Mononuclear cell (primary cell): ENCODE results near the gene NXPH3. TPM values are rescaled to one million over a fixed set of nuclear protein-coding genes. Genes with fewer than 3 reads are reported as not detected.
"Not testable (repeated sequence)": the region's sequence is repeated elsewhere in the genome, so short reads cannot be mapped to it uniquely, and the experiment has no call there.

ENCODE experiments used
- H3K27me3 ChIP-seq: 2 replicates; pipeline ENCODE4 v1.6.0; 2011; ENCODE audit warnings: low read length, control low read depth; ENCODE audit not compliant: insufficient read depth
- H3K4me1 ChIP-seq: 2 replicates; pipeline ENCODE4 v1.5.1; 2011; ENCODE audit warnings: mild to moderate bottlenecking, low read length, control low read depth; ENCODE audit not compliant: insufficient read depth
- H3K4me3 ChIP-seq: 2 replicates; pipeline ENCODE4 v1.5.1; 2011; ENCODE audit warnings: mild to moderate bottlenecking, low read length, moderate library complexity
- H3K9me3 ChIP-seq: 2 replicates; pipeline ENCODE4 v1.5.1; 2011; ENCODE audit warnings: low read depth, mild to moderate bottlenecking, control low read depth, low read length
- total RNA-seq: library from RNA; depleted of rRNA; stranded (reverse); fragments of >200 nt; gene quantifications from one replicate; pipeline ENCODE4 v1.2.3, GENCODE V29; 2012

NXPH3 gene
- total RNA-seq, 1 donor = not detected

DNA sequence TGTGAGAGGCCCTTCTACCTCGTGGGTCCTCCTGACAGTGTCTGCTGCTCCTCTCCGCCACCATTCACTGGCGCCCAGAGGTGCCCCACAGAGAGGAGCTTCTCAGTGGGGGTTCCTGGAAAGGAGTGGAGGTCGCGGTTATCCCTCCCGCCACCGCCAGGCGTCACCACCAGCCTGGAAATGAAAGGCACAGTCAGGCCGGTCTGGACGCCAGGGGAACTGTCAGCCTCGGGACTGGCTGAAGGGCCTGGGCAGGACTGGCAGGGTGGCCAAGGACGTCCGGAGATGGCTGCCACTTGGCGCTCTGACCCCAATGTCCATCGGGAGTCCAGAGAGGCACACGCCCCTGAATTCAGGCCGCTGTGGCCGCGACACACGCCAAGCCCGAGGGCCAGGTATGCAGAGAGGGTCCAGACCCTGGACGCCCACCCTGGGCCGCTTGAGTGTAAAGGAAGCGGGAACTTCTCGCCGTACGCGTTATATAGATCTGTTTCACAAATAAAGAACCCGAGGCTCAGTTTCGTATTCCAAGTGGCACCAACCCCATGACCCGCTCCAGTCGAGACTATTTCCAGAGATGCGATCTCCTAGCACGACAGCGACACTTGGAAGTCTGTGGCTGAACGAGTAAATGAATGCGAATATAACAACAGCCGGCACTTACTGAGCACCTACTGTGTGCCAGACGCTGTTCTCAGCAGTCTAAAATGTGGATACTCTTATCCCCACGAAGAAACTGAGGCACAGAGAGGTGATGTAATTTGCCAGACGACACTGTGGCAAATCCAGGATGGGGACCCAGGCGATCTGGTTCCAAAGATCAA, 7.6 kb upstream of the NXPH3 start:
- Histone ChIP-seq H3K4me1 (peaks cover 21% of the 10 kb centered on the region), H3K9me3 (no peaks in the 10 kb centered on the region), H3K27me3 (peaks cover 4% of the 10 kb centered on the region), H3K4me3 (no peak overlapping the region)

DNA sequence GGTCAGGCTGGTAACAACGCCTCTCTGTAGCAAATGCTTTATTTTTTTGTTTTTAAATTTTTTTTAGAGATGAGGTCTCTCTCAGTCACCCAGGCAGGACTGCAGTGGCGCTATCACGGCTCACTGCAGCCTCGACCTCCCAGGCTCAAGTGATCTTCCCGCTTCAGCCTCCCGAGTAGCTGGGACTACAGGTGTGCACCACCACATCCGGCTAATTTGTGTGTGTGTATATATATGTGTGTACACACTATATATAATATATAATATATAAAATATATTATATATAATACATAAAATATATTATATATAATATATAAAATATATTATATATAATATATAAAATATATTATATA, 7.0 kb upstream of the NXPH3 start:
- peaks cover 21% of the 10 kb centered on the region for H3K4me1 ChIP-seq
- H3K9me3 ChIP-seq, H3K27me3 ChIP-seq, H3K4me3 ChIP-seq: not testable (repeated sequence)

DNA sequence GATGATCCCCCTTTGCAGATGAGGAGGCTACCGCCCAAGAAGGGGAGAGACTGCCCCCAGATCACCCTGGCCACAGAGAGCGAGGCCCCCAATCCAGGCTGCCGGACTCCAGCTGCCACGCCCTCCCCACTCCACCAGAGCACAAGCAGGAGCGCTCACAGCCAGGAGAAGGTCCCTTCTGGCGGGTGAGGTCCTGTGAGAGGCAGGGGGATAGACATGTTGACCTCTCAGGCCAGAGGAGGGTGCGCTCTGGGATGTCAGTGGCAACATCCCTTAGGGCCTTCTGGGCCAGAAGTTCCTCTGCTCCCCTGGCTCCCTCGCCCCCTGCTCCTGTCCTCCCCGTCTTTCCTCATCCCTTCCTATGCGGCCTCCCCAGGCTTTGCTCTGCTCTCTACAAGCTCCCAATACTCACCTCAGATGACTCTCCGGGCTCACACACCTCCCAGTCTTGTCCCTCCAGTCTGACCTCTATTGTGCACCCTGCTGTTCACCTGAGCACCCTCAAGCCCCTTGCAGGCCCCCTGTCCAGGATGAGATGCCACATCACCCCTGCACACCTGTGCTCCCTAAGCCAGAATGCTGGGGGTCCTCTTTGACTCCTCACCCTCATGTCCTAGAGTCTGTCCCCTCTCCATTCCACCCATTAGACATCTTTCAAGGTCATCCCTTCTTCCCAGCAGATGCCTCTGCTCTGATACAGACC, 5.0 kb upstream of the NXPH3 start:
- no peaks in the 10 kb centered on the region for H3K9me3 ChIP-seq
- peaks cover 19% of the 10 kb centered on the region for H3K27me3 ChIP-seq
- peaks cover 25% of the 10 kb centered on the region for H3K4me1 ChIP-seq
- no peak overlapping the region for H3K4me3 ChIP-seq

DNA sequence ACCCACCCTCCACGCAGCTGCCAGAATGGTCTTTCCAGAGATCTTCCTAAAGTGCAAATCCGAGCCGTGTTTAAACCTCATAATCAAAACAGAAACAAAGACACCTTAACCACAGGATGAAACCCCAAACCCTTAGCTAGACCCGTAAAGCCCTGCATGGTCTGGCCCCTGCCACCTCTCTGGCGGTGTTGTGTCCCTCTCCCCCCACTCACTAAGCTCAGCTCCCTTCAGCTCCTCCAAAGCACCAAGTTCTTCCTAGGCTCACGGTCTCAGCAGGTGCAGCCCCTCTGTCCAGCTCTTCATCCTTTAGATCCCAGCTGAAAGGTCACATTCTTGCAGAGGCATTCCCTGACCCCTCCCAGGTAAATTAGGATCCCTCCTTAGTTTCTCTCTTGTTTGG, 4.4 kb upstream of the NXPH3 start:
- no peak overlapping the region for H3K4me3 ChIP-seq
- peaks cover 31% of the 10 kb centered on the region for H3K4me1 ChIP-seq
- peaks cover 22% of the 10 kb centered on the region for H3K27me3 ChIP-seq
- no peaks in the 10 kb centered on the region for H3K9me3 ChIP-seq

DNA sequence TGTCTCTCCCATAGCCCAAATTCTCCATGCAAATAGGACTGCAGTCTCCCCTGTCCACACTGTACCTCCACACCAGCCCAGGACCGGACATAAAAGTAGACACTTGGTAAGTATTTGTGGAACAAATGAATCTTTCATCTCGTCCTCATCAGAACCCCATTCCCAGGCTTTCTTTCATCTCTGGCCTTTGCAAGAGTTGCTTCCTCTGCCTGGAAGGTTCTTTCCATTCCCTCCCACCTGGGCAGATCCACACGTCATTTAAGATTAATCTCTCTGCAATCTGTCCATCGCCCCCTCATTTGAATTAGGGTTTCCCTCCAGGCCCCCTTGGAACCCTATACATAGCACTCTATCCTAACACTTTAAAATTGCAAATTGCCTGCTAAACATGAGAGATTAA, 3.9 kb upstream of the NXPH3 start:
- Histone ChIP-seq H3K9me3 (no peaks in the 10 kb centered on the region), H3K4me3 (no peak overlapping the region), H3K27me3 (peaks cover 23% of the 10 kb centered on the region), H3K4me1 (peaks cover 33% of the 10 kb centered on the region)

DNA sequence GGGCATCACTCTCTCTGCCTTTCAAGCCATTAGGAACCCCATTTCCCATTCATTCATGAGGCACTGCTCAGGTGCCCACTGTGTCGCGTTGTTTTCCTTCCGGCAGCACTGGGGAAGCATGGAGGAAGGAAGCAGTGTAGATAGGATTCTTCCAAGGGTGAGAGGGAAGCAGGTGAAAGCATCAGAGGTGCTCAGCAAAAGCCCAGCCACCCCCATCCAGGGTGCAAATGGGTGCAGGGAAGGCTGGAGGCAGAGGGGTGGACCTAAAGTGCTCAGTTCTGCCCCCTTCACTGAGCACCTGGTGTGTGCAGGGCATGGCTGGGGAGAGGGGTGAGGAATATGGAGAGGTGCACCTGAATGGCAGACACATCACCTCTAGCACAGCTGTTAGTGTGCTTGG, 3.4 kb upstream of the NXPH3 start:
- H3K4me3 ChIP-seq = no peak overlapping the region
- no peaks in the 10 kb centered on the region for H3K9me3 ChIP-seq
- peaks cover 26% of the 10 kb centered on the region for H3K27me3 ChIP-seq
- peaks cover 33% of the 10 kb centered on the region for H3K4me1 ChIP-seq

DNA sequence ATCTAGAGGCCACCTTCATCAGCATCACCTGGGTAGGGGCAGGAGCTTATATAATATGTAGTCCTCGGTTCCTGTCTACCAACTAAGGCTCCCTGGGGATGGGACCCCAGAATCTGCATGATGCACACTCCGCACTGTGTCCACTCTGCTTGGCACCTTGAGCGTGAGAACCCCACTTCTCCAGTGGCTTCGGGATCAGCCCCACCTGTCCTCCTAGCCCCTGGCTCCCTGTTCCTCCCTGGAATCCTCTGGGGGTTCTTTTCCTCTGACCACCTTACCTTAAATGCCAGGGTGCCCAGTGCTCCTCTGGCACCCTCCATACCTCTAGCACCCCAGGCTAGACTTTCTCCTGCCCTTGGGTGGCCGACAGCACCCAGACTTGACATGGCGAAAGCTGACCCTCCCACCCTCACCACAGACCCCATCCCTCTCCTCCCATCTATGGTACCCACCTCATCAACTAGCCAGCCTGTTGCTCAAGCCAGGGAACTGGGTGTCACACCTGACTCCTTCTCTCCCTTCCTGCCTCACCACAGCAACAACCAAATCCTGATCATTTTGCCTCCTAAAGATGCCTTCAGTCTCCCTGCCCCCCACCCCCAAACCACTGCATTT, 2.8 kb upstream of the NXPH3 start:
- H3K27me3 ChIP-seq = peaks cover 33% of the 10 kb centered on the region

DNA sequence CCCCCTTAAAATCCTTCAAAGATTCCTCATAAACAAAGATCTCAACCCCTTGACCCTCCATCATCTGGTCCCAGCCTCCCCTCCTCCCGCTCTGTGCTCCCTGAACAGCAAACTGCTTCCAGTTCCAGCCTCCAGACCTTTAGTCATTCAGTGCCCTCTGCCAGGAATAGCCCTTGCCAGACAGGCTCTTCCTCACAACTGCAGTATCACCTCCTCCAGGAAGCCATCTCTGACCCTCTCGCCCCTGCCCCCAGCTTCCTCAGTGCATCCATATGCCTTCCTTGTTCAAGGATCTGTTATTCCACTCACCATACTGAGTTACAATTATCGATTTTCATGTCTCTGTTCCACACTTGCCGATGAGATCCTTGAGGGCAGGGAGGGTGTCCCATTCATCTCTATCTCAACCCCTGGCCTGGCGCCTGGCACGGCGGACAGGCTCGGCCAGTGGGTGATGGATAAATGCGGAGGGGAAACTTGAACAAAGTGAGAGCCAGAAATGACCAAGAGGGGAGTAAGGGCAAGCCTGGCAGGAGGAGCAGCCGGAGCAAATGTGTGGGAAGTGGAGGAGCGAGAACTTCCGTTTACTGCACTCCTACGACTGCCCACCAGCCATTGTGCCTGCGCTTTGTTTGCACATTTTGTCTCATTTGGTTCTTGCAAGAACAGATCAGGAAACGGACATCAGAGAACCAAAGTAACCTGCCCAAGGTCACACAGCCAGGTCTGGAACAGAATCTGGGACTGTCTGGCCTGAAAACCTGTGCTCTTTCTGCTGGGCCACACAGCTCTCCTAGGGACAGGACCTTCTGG, 2.0 kb upstream of the NXPH3 start:
- H3K27me3 ChIP-seq = peaks cover 35% of the 10 kb centered on the region
- H3K4me1 ChIP-seq = peaks cover 23% of the 10 kb centered on the region
- no peak overlapping the region for H3K4me3 ChIP-seq
- H3K9me3 ChIP-seq = no peaks in the 10 kb centered on the region

More for the DNA sequence above, 2.8 kb upstream of the NXPH3 start:
- Histone ChIP-seq H3K9me3 (no peaks in the 10 kb centered on the region), H3K4me1 (peaks cover 30% of the 10 kb centered on the region), H3K4me3 (no peak overlapping the region)

DNA sequence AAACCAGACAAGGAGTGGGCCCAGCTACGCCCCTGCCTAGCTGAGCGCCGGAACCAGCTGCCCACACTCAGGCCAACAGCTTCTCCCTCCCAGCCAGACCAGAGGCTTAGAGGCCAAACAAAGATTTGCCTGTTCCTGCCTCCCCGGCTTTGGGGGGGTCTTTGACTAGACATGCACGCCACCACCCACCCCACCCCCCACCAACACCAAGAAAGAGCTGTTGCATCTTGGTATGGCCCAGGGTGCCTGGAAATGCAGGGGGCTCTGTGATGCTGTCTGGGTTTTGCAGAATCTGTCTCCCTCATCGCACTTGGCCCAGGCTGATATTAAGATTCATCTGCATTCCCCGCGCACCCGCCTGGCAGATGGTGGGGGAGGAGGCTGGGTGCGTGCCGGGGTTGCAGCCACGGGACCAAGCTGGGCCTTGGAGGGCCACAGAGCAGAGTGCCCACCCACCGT, 1.3 kb upstream of the NXPH3 start:
- Histone ChIP-seq H3K9me3 (no peaks in the 10 kb centered on the region), H3K4me1 (peaks cover 23% of the 10 kb centered on the region), H3K27me3 (peaks cover 35% of the 10 kb centered on the region), H3K4me3 (no peak overlapping the region)

DNA sequence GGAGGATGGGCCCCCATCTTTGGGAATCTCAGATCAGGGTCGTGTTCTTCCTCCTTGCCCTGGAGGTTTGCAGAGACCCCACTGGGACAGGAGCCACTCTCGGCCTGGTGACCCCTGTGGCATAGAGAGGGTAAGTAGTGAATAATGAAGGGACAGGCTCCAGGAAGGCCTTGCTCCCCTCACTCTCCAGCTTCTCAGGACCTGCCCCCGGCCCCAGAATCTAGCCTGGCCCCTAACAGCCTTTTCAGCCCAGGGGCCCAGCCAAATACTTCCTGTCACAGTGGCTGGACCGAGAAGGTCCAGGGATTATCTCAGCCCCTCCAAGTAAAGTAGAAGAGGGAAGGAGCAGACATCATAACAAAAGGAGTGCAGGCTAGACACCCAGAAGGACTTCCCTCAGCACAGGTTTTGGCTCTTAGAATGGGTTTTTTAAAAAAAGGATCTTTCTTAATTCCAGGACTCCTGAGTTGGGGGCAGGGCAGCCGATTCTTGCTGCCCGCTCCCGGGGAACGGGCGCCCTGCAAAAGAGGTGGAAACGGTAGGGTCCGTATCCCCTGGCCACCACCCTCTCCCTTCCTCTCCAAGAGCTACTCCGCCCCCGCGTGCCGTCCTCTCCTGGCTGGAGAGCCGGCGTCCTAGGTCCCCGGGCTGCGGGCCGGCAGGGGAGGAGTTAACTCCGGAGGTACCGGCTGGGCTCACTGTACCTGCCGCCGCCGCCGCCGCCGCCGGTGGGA, 559 bp upstream of the NXPH3 start:
- Histone ChIP-seq H3K4me1 (peaks cover 16% of the 10 kb centered on the region), H3K9me3 (no peaks in the 10 kb centered on the region), H3K27me3 (peaks cover 35% of the 10 kb centered on the region), H3K4me3 (no peak overlapping the region)

DNA sequence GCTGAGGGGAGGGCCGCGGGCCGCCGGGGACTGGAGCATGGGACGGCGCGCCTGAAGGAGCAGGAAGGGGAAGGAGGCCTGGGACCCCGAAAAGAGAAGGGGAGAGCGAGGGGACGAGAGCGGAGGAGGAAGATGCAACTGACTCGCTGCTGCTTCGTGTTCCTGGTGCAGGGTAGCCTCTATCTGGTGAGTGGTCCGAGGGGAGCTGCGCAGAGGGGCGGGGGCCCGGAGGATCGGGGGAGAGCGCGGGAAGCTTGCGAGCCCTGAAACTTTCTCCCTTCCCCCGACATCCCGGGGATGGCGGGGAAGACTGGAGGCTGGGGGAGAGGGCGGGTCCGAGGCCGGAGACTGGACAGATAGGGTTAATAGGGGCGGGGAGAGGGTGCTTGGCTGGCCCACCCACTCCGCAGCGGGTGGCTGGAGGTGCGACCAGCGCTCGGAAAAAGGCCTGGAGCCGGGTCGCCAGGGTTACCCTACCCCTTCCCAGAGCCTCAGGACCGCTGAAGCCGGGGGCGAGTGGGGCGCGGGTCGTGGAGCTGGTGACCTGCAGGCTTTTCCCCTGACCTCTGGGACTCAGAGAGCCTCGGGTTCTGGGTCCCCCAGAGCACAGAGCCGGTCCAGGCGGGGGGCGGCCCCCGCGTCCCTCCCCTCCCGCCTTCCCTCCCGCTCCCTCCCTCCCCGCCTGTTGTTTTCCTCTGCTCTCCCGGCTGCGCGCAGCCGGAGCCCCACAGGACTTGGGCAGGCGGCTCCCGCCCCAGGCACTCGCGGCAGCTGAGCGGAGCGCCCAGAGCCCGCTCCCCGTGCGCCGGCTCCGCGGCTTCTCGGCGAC, 631 bp downstream of the NXPH3 start:
- no peaks in the 10 kb centered on the region for H3K9me3 ChIP-seq
- H3K4me3 ChIP-seq = no peak overlapping the region
- H3K27me3 ChIP-seq = peaks cover 35% of the 10 kb centered on the region
- peaks cover 12% of the 10 kb centered on the region for H3K4me1 ChIP-seq

DNA sequence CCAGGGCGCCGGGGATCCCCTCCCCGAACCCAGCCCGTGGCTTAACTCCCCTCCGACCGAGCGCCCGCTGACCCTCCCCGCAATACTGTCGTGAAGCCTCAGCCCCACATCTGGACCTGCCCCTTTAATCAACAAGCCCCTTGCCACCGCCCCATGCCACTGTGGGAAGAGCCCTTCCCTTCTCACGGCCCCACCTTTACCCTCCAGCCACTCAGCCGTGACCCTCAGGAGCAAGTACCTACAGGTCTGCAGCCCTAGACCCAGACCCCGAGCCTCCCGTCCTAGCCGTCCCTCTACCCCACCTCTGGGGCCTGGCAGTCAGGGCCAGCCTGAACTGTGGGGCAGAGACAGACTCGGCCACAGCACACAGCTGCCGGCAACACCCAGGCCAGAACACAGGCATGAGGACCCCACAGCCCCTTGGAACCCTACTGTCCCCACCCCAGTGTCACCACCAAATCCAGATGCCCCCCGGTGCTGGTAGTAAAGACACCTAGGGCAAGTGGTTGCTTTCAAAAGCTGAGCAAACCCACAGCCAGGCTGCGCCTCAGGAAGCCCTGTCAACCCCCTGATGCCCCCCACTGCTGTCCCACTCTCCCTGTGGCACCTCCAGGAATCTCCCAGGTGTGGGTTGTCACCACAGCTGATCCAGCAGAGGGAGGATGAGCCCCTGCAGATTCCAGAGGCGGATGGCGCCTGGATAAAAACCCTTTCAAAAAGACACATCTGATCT, 1.4 kb downstream of the NXPH3 start:
- peaks cover 35% of the 10 kb centered on the region for H3K27me3 ChIP-seq
- H3K4me3 ChIP-seq = no peak overlapping the region
- no peaks in the 10 kb centered on the region for H3K9me3 ChIP-seq
- H3K4me1 ChIP-seq = peaks cover 12% of the 10 kb centered on the region

DNA sequence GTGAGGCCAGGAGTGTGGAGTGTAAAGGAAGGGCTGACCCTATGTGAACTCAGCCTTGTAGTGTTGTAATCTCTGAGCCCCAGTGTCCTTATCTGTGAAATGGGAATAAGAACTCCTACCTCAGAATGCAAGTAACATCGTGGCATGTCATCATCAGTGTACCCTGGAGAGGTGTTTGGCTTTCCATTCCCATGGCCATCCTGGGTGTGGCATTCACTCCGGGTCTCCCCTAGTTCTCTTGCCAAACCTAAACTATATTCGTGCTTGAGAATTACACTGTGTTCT, 1.9 kb downstream of the NXPH3 start:
- peaks cover 35% of the 10 kb centered on the region for H3K27me3 ChIP-seq
- no peaks in the 10 kb centered on the region for H3K9me3 ChIP-seq
- no peak overlapping the region for H3K4me3 ChIP-seq
- peaks cover 12% of the 10 kb centered on the region for H3K4me1 ChIP-seq
